Gastroesophageal sphincter (tissue), 3 donors: ENCODE results near the gene KIAA0825.

Source experiments
- POLR2AphosphoS5 ChIP-seq: sonication (generic); formaldehyde crosslinking; IDR thresholded peaks from one replicate; pipeline ENCODE4 v1.6.1; 2017; ENCODE audit warnings: antibody characterized with exemption
- TF ChIP-seq, protein P1 (sequence below), 4 experiments: fragments of 200-600 bp in 2 of 4; fragments of 450-650 bp in 2 of 4; sonication (generic) in 1 of 4; IDR thresholded peaks; one replicate each; pipeline ENCODE4 v1.5.1; 2017 to 2019; ENCODE audit warnings: antibody characterized with exemption in 4 of 4, mild to moderate bottlenecking in 2 of 4, moderate library complexity in 2 of 4

DNA sequence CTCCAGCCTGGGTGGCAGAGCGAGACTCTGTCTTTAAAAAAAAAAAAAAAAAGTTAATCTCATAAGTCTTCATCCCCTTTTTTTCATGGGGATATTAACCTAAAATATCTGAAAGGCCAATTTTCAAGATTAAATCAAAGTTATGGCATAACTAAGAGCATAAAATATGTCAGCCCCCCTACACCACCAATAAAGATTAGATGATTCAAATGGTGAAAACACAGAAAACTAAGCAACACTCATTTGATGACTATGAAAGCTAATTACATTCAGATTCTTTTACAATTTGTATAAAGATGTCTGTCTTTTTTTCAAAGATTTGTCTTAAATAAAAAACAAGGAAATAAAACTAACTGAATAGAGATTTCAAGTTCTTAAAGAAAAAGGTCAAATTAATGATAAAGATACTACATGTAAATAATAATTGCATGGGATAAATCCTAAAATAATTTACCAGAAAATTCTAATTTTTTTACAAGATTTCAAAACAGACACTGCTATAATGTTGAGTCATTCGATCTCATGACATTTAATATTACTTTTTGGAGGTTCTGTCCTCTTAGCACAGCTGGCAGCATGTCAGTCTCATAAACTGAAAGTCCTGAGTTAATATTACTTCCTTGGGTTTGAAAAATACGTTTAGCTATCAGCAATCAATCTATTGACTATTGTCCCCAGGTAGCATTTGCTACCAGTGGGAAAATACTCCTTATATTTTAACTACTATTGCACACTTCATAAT, 112.9 kb downstream of the KIAA0825 start:
- no peak for TF ChIP-seq POLR2AphosphoS5
- TF ChIP-seq, protein P1, sequence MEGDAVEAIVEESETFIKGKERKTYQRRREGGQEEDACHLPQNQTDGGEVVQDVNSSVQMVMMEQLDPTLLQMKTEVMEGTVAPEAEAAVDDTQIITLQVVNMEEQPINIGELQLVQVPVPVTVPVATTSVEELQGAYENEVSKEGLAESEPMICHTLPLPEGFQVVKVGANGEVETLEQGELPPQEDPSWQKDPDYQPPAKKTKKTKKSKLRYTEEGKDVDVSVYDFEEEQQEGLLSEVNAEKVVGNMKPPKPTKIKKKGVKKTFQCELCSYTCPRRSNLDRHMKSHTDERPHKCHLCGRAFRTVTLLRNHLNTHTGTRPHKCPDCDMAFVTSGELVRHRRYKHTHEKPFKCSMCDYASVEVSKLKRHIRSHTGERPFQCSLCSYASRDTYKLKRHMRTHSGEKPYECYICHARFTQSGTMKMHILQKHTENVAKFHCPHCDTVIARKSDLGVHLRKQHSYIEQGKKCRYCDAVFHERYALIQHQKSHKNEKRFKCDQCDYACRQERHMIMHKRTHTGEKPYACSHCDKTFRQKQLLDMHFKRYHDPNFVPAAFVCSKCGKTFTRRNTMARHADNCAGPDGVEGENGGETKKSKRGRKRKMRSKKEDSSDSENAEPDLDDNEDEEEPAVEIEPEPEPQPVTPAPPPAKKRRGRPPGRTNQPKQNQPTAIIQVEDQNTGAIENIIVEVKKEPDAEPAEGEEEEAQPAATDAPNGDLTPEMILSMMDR (IDR thresholded peaks at IDR 0.05) = no peak
